A673 (cell line): ENCODE results near the gene SNTG2. TPM values are rescaled to one million over a fixed set of nuclear protein-coding genes. Genes with fewer than 3 reads are reported as not detected.

ENCODE experiments used
- BruUV-seq: library from RNA; stranded (reverse); fragments of 400-500 nt; replicated peaks from 2 replicates; lab custom pipeline; 2021; lab: Mats Ljungman, UMichigan
- CTCF ChIA-PET: fragments of 300-600 bp; sonication (Branson Sonifier 250); formaldehyde crosslinking; loops from one replicate; lab custom pipeline; 2022; ENCODE audit warnings: antibody characterized with exemption; lab: Charles Lee
- POLR2A ChIA-PET: fragments of 300-600 bp; sonication (Branson Sonifier 250); formaldehyde crosslinking; loops from one replicate; lab custom pipeline; 2022; ENCODE audit warnings: antibody characterized with exemption; ENCODE audit not compliant: low non-redundant PET; lab: Charles Lee
- DNase-seq: peaks from one replicate; pipeline ENCODE4 v3.0.0-alpha.2; 2015; ENCODE audit warnings: low spot score
- H3K27ac ChIP-seq: fragments of 200-600 bp; sonication (generic); 2 replicates; pipeline ENCODE4 v1.5.1; 2016; ENCODE audit warnings: mixed run types, low read depth, mild to moderate bottlenecking, mixed read lengths, antibody characterized with exemption, low read length; ENCODE audit not compliant: poor library complexity, severe bottlenecking
- H3K27me3 ChIP-seq: fragments of 200-600 bp; sonication (generic); replicated peaks from 2 replicates; pipeline ENCODE4 v1.6.1; 2017; ENCODE audit warnings: mixed run types, low read depth, mild to moderate bottlenecking, mixed read lengths, antibody characterized with exemption, low read length; ENCODE audit not compliant: insufficient read depth, poor library complexity
- H3K36me3 ChIP-seq: fragments of 200-600 bp; sonication (generic); 2 replicates; pipeline ENCODE4 v1.6.1; 2016; ENCODE audit warnings: mixed run types, mild to moderate bottlenecking, mixed read lengths, antibody characterized with exemption, low read length; ENCODE audit not compliant: insufficient read depth, poor library complexity, severe bottlenecking
- H3K4me1 ChIP-seq: fragments of 200-600 bp; sonication (generic); 2 replicates; pipeline ENCODE4 v1.6.1; 2017; ENCODE audit warnings: mixed run types, mild to moderate bottlenecking, mixed read lengths, antibody characterized with exemption, low read length; ENCODE audit not compliant: insufficient read depth, poor library complexity, severe bottlenecking
- H3K4me3 ChIP-seq: fragments of 200-600 bp; sonication (generic); 2 replicates; pipeline ENCODE4 v1.5.1; 2016; ENCODE audit warnings: low read depth, mixed run types, mild to moderate bottlenecking, mixed read lengths, low read length; ENCODE audit not compliant: poor library complexity, severe bottlenecking
- H3K9me3 ChIP-seq: fragments of 200-600 bp; sonication (generic); 2 replicates; pipeline ENCODE4 v1.6.1; 2016; ENCODE audit warnings: mixed run types, low read depth, mild to moderate bottlenecking, mixed read lengths, antibody characterized with exemption, low read length; ENCODE audit not compliant: poor library complexity, severe bottlenecking
- CTCF ChIP-seq: fragments of 300-800, 200-600 bp; sonication (generic); conservative IDR thresholded peaks from 2 replicates; pipeline ENCODE4 v1.5.1; 2017; ENCODE audit warnings: low read depth, mild to moderate bottlenecking, antibody characterized with exemption, low read length, moderate library complexity, mixed read lengths
- EZH2 ChIP-seq: fragments of 200-600 bp; sonication (generic); IDR thresholded peaks from 2 replicates; pipeline ENCODE4 v1.6.1; 2017; ENCODE audit warnings: borderline replicate concordance, low read depth, mild to moderate bottlenecking, mixed read lengths, antibody characterized with exemption, low read length; ENCODE audit not compliant: poor library complexity, severe bottlenecking
- intact Hi-C: fragments of 100-400 bp; cut with micrococcal nuclease; formaldehyde crosslinking; loops from one replicate; pipeline ENCODE4 v1.10.0; 2022; ENCODE audit not compliant: unreplicated experiment
- total RNA-seq: library from RNA; stranded (reverse); gene quantifications from 2 replicates; pipeline ENCODE4 v1.2.3, GENCODE V29; 2021

Gene SNTG2
- total RNA-seq, 1 experiment from 2014 or later, result 3.7 TPM

DNA sequence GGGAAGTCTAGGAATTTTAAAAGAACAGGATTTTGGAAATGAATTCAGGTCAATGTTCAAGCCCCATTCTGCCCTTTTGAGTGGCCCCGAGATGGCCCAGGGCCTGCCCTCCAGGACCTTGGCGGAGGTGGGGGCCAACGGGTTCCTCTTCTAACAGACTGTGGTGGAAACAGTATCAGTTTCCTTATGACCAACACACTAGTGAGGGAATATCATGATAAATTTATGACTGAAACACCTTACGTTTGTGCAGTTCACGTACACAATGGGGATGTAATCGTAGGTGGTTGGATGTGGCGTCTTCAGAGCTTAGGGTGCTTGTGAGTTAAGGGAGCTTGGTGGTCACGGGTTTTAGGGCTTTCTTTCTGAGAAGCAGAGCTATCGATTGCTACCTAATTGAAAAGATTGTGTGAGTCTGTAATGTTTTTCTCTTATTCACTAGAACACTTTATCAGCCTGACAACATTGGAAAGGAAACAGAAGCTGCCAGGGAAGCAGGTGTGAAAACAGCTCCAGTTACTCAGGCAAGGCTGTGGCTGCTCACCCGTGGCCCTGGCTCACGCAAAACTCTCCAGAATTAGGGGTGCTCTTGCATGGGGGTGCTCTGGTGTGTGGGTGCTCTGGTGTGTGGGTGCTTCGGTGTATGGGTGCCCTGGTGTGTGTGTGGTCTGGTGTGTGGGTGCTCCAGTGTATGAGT is 165.3 kb downstream of the SNTG2 start:
- no peak for TF ChIP-seq CTCF
- no peak for TF ChIP-seq EZH2

DNA sequence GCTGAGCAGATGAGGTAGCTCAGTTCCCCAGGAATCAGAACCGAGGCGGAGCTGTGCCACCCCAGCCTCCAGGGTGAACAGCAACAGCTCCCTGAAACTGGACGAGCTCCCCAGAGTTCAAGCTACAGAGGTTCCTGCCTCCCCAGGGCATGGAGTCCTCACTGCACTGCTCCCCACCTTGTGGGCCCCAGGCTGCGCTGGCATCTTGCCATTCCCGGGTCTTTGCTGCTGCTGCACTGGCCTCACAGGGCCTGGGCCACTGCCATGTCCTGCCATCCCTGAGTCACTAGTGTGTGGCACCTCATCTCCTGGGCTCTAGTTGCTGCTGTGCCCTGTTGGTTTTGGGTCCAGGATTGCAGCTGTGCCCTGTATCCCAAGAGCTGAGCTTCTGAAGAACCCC is 166.9 kb downstream of the SNTG2 start:
- no peaks in the 10 kb centered on the region for H3K9me3 ChIP-seq
- TF ChIP-seq CTCF (no peak), EZH2 (no peak)
- no TSS peak for BruUV-seq
- ChIA-PET CTCF (no interaction called here), POLR2A (no interaction called here)
- H3K4me3 ChIP-seq, result no peak overlapping the region
- intact Hi-C loops, result no loop called here
- H3K27ac ChIP-seq, result no peak overlapping the region
- no peak for DNase-seq
- H3K36me3 ChIP-seq, result no peaks in the 10 kb centered on the region
- no peaks in the 10 kb centered on the region for H3K4me1 ChIP-seq
- H3K27me3 ChIP-seq, result no peaks in the 10 kb centered on the region

More for the DNA sequence above, 165.3 kb downstream of the SNTG2 start:
- intact Hi-C loops, result no loop called here
- no peak for DNase-seq
- no TSS peak for BruUV-seq
- Histone ChIP-seq H3K4me1 (no peaks in the 10 kb centered on the region), H3K27ac (no peak overlapping the region), H3K36me3 (no peaks in the 10 kb centered on the region), H3K27me3 (no peaks in the 10 kb centered on the region), H3K4me3 (no peak overlapping the region), H3K9me3 (no peaks in the 10 kb centered on the region)
- ChIA-PET CTCF (no interaction called here), POLR2A (no interaction called here)

GRCh38 chr2:1125217-1125616 is 174.6 kb downstream of the SNTG2 start:
- Histone ChIP-seq H3K9me3 (no peaks in the 10 kb centered on the region), H3K27me3 (no peaks in the 10 kb centered on the region), H3K4me1 (no peaks in the 10 kb centered on the region), H3K4me3 (no peak overlapping the region), H3K36me3 (no peaks in the 10 kb centered on the region), H3K27ac (no peak overlapping the region)
- intact Hi-C loops, result no loop called here
- BruUV-seq, result no TSS peak
- DNase-seq, result no peak
- CTCF ChIA-PET, result no interaction called here
- TF ChIP-seq CTCF (no peak), EZH2 (no peak)
- POLR2A ChIA-PET, result no interaction called here
